NCI-H187 (cell line): ENCODE data around the gene TEKTIP1.

Experiments used
- DNase-seq, 2 experiments: peaks; one replicate each; lab custom pipeline; 2025; lab: John Stamatoyannopoulos, UW

Gene TEKTIP1

GRCh38 chr19:3538965-3539755 is at the start of gene TEKTIP1:
TSS of gene TEKTIP1 (plus strand) at chr19:3539174. CDS start at chr19:3539178, 4 bp downstream.
- DNase-seq = no peak

DNA sequence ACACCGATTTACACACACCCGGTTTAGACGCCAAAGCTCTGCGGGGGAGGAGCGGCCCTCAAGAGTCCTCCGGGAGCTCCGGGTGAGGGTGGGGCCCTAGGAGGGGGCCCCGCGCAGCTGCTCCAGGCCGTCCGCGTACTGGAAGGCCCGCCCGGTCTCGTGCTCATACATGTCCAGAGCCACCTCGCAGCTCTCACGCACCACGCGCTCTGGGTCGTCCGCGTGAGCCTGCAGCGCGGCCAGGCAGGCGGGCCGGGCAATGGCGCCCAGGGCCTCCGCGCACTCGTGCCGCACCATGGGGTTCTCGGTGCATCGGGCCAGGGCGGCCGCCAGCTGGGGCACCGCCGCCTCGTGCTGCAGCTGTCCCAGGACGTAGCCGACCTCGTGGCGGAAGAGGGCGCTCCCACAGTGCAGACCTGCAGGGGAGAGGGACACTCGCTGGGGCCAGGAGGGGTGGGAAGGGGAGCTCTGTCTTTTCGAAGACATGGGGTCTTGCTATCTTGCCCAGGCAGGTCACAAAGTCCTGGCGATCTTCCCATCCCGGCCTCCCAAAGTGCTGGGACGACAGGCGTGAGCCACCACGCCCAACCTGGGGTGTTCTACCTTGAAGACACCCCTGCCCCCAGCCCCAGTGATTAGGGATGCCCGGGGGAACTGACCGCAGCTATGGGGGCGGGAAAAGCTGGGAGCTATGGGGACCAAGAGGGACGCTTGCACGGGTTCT is 47.4 kb upstream of the TEKTIP1 start:
- no peak for DNase-seq

DNA sequence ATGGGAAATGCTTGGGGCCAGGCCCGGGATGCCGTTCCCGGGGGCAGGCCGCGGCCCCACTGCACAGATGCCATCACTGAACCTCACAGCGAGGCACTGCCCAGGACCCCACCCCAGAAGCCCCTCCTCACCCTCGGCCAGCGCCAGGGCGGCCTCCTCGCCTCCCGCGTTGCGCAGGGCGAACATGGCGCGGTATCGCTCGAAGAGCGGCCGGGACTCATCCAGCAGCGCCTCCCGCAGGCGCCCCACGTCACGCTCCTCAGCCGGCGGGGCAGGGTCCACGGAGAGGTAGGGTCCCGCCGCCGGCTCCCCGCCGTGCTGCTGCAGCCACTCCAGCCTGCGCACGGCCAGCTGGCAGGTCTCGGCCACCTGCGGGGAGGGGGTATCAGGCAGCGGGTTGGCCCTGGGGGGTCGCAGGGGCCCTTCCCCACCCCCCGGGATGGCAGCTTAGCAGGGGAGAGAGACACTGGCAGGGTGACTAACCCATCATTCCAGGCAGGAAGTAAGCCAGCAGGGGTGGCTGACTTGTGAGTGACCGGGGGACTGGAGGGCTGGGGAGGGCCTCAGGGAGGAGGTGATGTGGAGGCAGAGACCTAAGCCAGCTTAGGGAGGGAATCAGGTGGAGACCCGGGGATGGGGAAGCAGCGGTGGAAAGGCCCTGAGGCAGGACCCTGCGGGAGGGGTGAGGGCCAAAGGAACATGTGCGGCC is 46.7 kb upstream of the TEKTIP1 start:
- DNase-seq = no peak

GRCh38 chr19:3492919-3493318 is 46.1 kb upstream of the TEKTIP1 start:
- DNase-seq = no peak

DNA sequence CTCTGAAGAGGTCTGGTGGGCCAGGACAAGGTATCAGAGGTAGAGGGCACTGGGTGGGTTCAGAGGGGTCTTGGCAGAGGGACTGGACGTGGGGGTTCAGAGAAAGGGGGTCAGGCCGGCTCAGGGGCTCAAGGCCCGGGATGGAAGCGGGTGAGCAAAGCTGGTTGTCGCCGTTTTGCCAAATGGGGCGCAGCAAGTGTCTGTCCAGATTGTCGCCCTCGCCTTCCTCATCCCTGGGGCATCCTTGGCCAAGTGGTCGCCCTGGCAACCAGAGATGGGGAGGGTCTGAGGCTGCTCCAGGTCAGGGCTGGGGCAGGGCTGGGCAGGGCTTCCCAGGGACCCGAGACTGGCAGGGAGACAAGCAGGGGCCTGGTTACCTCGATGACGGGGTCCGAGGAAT is 45.3 kb upstream of the TEKTIP1 start:
- DNase-seq = no peak

DNA sequence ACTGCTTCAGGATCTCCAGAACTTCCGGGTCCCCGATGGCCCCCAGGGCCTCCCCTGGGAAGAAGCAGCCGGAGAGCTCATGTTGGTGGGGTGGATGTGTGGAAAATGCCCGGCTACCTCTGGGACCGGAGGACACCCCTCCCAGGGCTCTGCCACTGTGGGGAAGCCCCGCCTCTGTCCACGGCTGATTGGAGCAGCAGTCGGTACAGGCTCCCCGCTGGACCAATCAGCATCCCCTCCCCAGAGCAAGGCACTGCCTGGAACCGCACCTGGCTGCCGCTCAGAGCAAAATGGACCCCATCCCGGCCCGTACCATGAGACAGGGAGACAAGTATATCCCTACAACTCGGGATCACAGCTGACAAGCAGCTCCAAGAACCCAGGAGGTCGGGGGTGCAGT is 44.9 kb upstream of the TEKTIP1 start:
- DNase-seq = no peak

GRCh38 chr19:3494559-3494958 is 44.4 kb upstream of the TEKTIP1 start:
- no peak for DNase-seq

DNA sequence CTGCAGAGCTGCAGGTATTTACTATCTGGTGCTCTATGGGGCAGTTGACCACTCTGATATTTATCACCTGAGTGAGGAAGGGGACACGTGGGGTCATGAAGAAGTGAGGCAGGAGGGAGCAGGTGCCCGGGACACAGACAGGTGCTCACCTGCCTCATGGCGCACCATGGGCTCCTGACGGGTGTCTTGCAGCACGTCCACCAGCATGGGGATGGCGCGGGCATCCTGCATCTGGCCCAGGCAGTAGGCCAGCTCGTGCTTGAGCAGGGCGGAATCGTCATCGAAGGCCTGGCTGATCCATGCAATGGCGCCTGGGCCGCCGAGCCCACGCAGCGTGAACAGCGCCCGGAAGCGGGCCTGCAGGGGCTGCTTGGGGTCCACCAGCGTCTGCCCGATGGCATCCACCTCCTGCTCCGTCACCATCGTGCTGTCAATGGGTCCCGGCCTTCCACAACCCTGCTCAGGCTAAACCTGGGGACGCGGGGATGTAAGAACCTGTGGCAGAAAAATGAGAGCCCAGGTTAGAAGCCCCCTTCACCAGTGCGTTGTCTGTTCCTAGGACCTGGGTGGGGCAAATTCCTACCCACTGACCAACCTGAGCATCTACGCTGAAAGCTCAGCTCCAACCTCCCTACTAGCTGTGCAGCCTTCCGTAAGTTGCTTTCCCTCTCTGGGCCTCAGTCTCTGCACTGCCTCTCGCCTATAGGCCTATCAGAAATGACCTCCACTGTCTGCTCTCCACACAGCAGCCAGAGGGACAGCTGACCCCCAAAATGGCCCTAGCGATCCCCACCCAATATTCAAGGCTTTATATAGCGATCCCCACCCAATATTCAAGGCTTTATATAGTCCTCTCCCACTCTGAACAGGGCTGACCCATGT is 42.3 kb upstream of the TEKTIP1 start:
- no peak for DNase-seq

DNA sequence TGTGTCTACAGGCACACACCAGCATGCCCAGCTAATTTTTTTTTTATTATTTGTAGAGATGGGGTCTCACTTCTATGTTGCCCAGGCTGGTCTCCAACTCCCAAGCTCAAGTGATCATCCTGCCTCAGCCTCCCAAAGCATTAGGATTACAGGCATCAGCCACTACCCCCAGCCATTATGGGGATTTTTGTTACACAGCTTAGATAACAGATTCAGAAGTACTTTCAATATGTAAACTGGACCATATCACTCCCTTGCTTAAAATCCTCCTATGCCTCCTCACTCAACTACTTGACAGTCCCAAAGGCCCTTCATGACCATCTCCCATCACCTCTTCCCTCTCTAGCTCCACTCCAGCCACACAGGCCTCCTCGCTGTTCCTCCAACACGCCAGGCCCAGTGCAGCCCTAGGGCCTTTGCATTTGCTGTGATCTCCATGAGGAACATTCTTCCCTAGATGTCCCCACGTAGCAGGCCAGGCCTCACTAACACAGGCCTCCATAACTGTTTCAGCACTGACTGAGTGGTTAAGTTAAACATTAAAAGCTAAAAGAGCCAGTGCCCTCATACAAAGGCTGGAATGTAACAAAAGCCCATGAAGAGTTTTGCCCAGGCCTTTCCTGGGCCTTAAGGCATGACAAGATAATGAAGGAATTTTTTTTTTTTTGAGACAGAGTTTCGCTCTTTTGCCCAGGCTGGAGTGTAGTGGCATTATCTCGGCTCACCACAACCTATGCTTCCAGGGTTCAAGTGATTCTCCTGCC is 41.0 kb upstream of the TEKTIP1 start:
- no peak for DNase-seq

GRCh38 chr19:3499738-3500428 is 39.1 kb upstream of the TEKTIP1 start:
- DNase-seq = no peak

- peak; percentile 96 to 98 for DNase-seq
These were observed 38.4 kb upstream of the TEKTIP1 start, which contains the start of gene DOHH for GRCh38 chr19:3500429-3501101. TSS of gene DOHH (minus strand) at chr19:3500674. CDS start at chr19:3496814, 3,860 bp downstream.

GRCh38 chr19:3501780-3502179 is 37.2 kb upstream of the TEKTIP1 start:
- no peak for DNase-seq

DNA sequence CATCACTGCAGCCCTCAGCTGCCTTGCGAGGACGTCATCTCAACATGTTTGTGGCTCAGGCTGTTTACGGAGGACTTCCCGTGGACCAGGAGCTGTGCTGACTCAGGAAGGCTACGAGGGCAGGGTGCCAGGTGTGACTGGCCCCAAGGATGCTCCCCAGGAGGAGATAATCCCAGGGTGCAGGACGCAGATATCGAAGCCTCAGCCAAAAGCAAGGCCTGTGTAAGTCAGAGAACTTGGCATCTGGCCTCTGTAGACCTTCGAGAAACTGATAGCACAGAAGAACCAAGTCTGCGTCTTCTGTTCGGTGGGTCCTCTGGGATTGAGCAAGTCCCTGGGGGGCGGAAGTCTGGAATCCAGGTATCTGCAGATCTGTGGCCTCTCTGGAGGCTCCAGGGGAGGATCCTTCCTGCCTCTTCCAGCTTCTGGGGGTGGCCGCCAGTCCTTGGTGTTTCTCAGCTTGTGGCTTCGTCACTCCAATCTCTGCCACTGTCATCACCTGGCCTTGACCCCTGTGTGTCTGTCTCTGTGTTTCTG is 35.9 kb upstream of the TEKTIP1 start:
- DNase-seq = no peak

GRCh38 chr19:3504735-3505134 is 34.2 kb upstream of the TEKTIP1 start:
- no peak for DNase-seq

DNA sequence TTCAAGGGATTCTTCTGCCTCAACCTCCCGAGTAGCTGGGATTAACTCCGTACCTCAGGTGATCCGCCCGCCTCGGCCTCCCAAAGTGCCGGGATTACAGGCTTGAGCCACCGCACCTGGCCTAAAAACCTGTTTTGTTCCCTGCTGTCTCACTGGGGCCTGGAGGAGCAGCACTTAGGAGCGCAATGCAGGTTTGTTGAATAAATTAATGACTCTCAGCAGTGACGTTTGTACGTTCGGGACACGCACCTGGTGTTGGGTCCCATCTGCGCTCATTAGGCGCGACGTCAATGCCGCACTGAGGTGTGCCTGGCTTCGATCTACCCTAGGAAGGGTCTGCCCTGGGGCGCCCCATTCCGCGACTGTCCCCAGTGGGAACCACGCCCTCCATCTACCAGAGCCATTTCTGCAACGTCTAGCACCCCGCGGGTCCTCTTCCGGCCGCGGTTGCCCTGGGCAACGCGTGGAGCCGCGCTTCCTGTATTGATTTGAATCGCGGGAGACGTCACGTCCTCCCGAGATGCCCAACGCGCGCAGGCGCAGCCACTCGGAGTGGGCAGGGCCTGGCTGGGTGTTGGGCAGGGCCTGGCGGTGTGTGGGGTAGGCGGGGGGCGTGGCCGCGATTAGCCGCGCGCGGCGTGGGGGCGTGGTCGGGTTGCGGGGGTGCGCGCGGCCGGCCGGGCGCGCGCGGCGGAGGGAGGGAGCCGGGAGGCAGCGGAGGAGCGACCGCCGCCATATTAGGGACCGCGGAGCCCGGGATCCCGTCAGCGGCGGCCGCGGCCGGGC is 33.2 kb upstream of the TEKTIP1 start, which contains the start of gene FZR1:
Gene FZR1 (plus strand): TSS at position 714 of the 786 bp plus-strand sequence. CDS start 16,679 bp downstream, outside the sequence.
- peak; percentile 97 to 99 for DNase-seq

DNA sequence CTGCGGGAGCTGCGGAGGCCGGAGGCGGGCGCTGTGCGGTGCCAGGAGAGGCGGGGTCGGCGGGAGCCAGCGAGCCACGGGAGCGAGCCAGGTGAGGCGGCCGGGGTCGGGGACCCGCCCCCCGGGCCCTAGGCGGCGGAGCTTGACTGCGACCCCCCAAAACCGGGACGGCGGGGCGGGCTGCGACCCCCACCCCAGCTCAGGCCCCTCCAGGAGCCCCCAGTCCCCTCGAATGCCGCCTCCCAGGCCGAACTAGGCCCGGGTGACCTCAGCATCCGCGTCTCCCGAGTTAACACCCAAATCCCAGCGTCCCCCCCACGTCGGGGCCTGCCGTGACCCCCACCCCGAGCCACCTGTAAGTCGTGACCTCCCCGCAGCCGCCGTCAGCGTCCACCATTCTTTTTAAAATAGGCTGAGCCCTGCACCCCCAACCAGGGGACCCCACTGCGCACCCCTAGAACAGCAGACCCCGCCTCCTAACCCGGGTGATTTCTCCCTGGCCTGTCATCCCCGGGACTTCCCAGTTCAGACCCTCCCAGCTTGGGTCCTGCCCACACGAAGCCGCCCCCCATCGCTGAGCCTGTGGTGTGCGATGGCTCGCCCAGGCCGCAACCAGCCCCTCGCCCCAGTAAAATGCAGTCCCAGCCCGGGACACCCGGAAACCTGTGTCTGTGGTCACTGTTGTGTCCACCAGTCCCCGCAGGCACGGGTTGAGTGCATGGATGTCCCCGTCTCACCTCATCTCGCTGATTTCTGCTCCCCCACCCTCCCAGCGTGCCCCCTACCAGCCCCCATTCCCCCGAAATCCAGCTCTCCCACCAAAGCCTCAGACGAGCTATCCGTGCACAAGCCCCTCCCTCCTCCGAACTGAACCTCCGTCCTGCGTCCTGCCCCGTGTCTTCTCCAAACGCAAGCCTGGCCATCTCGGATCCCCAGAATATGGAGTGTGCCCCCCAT is 32.3 kb upstream of the TEKTIP1 start:
- DNase-seq = no peak
